Stimulated activated CD8-positive, alpha-beta memory T cell treated with anti-CD3 and anti-CD28 coated beads, Interleukin-12 subunit alpha, Interleukin-12 subunit beta, amount 100 ng/mL, for 24 hours (primary cell): ENCODE data around the gene MYO15A.

Experiments used
- DNase-seq: peaks from one replicate; pipeline ENCODE4 v3.0.0-alpha.2; 2020; ENCODE audit errors: extremely low read depth

The MYO15A gene

DNA sequence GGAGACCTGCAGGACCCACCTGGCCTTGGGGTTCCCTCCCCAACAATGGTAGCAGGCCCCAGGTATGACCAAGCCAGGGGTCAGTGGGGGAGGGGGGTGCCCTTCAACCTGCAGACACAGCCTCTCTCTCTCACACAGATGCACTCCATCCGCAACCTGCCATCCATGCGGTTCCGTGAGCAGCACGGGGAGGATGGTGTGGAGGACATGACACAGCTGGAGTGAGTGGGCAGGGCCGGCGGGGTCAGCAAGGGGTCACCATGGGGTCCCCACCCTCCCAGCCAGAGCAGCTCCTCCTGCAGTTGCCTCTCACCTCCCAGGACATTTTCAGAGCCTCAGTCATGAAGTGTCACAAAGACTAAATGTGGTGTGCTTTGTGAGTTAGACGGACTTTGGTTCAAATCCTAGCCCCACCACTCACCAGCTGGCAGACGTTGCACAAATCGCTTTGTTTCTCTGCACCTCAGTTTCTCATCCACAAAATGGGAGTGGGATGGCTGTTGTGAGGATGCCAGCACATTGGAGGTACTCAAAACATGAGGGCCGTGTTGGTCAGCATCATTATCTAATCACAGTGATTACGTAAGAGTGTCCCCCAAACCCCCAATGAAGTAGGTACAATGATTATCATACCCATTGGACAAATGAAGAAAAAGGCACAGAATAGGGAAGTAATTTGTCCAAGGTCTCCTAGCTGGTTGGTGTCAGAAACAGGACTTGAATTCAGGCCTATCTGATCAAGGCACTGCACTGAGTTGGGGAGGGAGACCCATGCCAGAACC lies 16.0 kb downstream of the MYO15A start:
- DNase-seq, result no peak

DNA sequence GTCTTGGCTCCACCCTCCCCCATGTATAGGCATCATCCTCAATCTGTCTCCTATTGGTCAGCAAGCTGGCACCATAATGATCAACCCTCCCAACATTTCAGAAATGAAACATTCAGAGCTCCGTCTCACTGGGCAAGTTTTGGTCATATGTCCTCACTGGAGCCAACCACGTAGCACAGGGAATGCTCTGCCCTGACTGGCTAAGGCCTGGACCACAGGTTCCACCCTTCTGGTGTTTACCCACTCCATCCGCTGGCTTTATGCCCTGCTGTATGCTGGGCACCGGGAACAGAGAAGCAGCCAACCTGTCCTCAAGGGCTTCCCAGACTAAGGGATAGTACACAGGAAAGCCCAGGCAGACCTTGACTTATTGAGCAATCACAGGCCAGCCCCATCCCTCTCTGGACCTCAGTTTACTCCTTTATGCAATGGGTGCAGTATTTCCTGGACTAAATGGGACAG lies 20.5 kb downstream of the MYO15A start:
- DNase-seq, result no peak

DNA sequence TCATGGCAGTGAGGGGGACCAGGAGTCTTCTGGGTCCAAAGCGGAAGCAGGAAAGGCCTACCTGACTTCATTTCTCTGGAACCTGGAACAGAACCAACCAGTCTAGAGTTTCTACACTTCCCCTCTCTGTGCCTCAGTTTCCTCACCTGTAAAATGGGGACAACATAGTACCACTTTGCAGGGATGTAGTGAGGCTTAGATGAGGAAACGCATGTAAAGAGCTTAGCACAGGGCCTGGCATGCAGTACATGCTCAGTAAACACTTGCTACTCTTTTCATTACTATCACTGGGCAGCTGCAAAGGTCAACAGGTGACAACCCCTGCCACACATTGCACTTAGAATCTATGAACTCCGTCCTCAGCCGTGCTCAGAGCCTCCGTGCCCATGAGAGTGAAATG lies 24.2 kb downstream of the MYO15A start:
- DNase-seq, result no peak

DNA sequence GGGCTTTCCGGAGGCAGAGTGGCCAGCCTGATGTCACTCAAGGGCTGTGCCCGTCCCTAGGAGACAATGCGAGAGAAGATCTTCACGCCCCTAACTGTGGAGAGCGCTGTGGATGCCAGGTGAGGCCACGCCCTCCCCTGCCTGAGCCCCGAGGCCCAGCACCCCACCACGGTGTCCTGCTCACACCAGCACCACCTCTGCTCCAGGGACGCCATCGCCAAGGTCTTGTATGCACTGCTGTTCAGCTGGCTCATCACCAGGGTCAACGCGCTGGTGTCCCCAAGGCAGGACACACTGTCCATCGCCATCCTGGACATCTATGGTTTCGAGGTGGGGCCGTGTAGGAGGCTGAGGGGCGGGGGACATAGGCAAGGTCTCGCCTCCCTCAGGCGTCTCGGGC lies 27.8 kb downstream of the MYO15A start:
- no peak for DNase-seq

GRCh38 chr17:18138065-18138749 lies 29.7 kb downstream of the MYO15A start:
- DNase-seq, result no peak

- DNase-seq, result no peak
These were observed 30.5 kb downstream of the MYO15A start for GRCh38 chr17:18139092-18139491.

DNA sequence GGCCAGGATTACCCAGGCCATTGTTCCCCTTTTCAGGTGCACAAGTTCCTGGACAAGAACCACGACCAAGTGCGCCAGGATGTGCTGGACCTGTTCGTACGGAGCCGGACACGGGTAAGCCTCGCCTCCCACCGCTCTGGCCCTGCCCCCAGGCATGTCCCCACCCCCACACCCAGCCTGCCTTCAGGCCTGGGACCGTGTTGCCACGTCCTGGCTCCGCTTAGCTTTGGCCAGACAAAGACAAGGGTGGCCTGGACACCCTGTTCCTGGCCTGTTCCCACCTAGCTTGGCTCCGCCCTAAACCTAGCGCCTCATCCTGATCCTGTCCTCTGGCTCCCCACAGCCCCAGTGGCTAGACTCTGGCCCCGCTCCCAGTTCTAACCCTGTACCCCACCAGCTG lies 30.9 kb downstream of the MYO15A start:
- no peak for DNase-seq

DNA sequence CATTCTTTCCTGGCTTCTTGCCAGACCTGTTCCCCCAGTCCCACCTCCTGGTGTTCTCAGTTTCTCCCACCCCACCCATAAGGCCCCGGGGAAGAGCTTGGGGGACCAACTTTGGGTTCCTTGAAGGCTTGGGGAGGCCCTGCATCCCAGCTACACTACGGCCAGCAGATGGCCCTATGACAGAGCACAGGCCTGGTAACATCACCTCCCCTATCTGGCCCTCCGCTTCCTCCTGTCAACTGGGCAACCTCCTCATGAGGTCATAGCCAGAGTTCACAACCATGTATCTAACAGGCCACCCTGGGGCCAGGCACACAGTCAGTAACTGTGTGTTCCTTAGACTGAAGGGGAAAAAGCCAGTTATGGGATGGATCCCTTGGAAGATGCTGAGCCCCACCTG lies 31.4 kb downstream of the MYO15A start:
- DNase-seq, result no peak

DNA sequence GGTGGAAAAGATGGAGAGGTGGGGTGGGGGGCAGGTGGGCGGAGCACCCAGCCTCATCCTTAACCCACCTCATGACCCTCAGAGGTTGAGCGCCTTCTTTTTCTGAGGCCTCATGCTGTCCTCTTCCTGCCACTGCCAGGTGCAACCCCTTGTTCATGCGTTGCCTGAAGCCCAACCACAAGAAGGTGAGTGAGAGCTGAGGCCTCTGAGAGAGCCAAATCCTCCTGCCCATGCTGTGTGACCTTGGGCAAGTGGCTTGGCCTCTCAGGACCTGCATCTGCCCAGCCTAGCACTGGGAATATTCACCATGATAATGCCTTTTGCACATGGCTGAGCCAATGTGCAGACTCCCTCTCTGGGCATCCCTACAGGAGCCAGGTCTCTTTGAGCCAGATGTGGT lies 32.1 kb downstream of the MYO15A start:
- DNase-seq, result no peak

- no peak for DNase-seq
These were observed 32.8 kb downstream of the MYO15A start for GRCh38 chr17:18141210-18141803.

DNA sequence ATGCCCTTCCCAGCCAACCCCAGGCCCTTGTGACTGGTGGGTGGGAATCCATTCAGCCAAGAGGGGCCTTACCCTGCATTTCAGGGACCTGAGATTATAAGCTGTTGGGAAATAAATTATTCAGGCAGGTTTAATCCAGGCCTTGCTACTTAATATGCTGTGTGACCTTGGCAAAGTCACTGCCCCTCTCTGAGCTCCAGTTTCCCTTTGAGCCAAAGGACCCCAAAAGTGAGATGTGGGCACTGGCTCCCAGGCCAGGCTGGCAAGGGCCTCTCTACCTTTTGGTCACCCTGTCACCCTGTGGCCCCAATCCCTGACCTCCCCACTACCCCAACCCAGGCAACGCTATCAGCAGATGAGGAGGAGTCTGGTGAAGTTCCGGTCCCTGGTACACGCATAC lies 33.9 kb downstream of the MYO15A start:
- DNase-seq, result no peak

DNA sequence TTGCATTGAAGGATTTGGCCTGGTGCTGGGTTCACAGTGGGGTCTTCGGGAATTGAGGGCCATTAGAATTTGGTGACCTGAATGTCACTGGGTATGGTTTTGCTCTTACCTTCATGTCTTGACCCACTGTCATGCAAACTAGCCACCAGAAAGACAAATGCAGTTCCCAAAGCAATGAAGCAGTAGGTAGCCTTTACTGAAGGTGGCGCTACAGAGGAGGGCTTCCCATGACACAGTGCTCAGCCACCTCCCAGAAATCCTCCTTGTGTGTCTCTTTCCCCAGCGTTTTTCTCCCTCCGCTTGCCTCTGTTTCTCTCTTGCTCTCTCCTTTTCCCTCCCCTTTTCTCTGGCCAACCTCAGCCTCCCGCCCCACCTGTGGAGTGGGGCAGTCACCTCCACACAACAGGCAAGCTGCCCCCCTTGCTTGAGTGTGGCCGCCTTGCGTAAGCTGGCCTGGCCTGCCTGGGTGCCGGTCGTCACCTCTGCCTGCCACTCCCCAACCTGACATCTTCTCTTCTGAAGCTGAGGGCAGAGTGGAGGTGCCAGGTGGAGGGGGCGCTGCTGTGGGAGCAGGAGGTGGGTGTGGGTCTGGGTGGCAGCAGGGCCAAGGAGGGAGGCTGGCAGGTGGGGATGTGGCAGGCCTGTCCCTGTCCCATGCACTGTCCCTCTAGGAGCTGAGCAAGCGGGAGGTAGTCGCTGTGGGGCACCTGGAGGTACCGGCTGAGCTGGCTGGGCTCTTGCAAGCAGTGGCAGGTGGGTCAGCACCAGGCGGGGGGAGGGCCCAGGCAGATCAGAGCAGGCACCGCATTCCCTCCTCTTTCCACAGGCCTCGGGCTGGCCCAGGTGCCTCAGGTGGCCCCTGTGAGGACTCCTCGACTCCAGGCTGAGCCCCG lies 34.7 kb downstream of the MYO15A start:
- no peak for DNase-seq

GRCh38 chr17:18144261-18144660 lies 35.7 kb downstream of the MYO15A start:
- no peak for DNase-seq

DNA sequence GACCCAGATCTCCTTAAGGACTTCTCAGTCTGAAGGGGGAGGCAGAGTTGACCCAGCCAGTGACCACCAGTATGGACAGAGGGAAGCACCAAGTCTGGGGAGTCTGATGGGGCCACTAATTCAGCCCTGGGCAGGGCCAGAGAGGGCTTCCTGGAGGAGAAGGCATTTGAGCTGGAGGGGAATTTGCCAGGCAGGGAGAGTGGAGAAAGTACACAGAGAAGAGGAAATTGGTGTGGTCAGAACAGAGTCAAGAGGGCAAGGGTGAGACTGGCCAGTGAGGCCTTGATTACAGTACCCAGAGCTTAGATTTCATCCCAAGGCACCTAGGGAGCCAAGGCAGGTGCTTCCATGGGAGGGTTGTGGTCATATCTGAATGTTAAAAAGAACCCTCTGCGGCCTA lies 36.3 kb downstream of the MYO15A start:
- DNase-seq, result no peak

DNA sequence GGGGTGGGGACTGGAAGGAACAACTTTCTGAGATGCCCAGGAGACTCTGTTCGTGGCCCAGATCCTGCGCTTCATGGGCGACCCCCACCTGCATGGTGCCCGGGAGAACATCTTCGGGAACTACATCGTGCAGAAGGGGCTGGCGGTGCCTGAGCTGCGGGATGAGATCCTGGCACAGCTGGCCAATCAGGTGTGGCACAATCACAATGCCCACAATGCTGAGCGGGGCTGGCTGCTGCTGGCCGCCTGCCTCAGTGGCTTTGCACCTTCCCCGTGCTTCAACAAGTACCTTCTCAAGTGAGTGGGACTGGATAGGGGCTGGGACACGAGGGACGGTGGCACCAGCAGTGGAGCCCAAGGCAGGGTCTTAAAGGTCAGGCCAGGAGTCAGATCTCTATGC lies 37.3 kb downstream of the MYO15A start:
- DNase-seq, result no peak

GRCh38 chr17:18146259-18146658 lies 37.7 kb downstream of the MYO15A start:
- DNase-seq, result no peak

DNA sequence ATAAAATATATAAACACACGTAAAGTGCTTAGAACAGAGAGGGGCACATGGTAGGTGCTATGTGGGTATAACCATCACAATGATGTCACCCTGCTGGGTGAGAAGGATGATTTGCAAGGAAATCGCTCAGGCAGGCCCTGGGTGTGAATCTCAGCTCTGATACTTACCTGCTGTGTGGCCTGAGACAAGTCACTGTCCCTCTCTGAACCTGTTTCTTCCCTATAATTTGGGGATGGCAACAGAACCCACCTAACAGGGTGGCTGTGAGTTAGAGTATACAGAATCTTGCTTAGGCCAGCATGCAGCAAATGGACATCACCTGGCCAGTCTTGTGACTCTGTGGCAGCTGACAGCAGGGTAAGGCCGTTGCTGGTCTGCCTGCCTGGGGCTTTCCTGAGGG lies 38.4 kb downstream of the MYO15A start:
- DNase-seq, result no peak

- no peak for DNase-seq
These were observed 40.0 kb downstream of the MYO15A start for GRCh38 chr17:18148586-18148985.

- DNase-seq, result no peak
These were observed 42.7 kb downstream of the MYO15A start for GRCh38 chr17:18151290-18151689.

DNA sequence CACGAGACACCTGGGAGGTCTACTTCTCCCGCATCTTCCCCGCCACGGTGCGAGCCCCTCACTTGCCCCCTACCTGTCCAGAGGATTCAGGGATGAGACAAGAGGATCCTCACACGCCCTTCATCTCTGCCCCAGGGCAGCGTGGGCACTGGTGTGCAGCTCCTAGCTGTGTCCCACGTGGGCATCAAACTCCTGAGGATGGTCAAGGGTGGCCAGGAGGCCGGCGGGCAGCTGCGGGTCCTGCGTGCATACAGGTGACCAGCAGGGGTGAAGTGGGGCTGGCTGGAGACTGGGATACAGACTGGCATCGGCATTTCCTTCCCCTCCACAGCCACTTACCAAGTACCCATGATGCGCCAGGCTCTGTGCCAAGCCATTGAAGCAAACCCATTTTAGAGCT lies 46.6 kb downstream of the MYO15A start:
- DNase-seq, result no peak

- no peak for DNase-seq
These were observed 47.8 kb downstream of the MYO15A start for GRCh38 chr17:18156171-18156975.
